Fibroblast of lung (primary cell): ENCODE data around the gene MYL4. TPM values are rescaled to one million over a fixed set of nuclear protein-coding genes. Genes with fewer than 3 reads are reported as not detected.

Experiments
- DNase-seq, 2 donors: peaks; one replicate each; pipeline versions ENCODE4 v3.0.0 to v3.0.0-alpha.2; 2010; ENCODE audit warnings: low read depth in 2 of 2
- H2AFZ ChIP-seq: 2 replicates; pipeline ENCODE4 v1.5.1; 2012; ENCODE audit warnings: low read length, control low read depth, inconsistent platforms
- H3K27ac ChIP-seq: 2 replicates; pipeline ENCODE4 v1.5.1; 2011; ENCODE audit warnings: low read length, control low read depth; ENCODE audit not compliant: insufficient read depth
- H3K27me3 ChIP-seq: 2 replicates; pipeline ENCODE4 v1.5.1; 2011; ENCODE audit warnings: mild to moderate bottlenecking, low read length; ENCODE audit not compliant: control insufficient read depth, insufficient read depth
- H3K36me3 ChIP-seq: 2 replicates; pipeline ENCODE4 v1.5.1; 2011; ENCODE audit warnings: low read length; ENCODE audit not compliant: control insufficient read depth, insufficient read depth
- H3K4me1 ChIP-seq: 2 replicates; pipeline ENCODE4 v1.5.1; 2011; ENCODE audit warnings: low read length; ENCODE audit not compliant: control insufficient read depth, insufficient read depth; ENCODE audit errors: extremely low read depth
- H3K4me2 ChIP-seq: 2 replicates; pipeline ENCODE4 v1.5.1; 2011; ENCODE audit warnings: low read length, control low read depth; ENCODE audit not compliant: insufficient read depth; ENCODE audit errors: extremely low read depth
- H3K4me3 ChIP-seq, 4 experiments: fragments of 200-600 bp in 1 of 4; sonication (generic) in 1 of 4; replicated peaks in 1 of 4; 2 replicates each; pipeline ENCODE4 v1.5.1; 2011 to 2016; ENCODE audit warnings: low read length in 4 of 4, low read depth in 3 of 4, mild to moderate bottlenecking in 3 of 4, control low read depth in 2 of 4, inconsistent platforms in 1 of 4, mixed read lengths in 1 of 4; ENCODE audit not compliant: insufficient read depth in 1 of 4; ENCODE audit errors: control extremely low read depth in 1 of 4
- H3K79me2 ChIP-seq: 2 replicates; pipeline ENCODE4 v1.5.1; 2012; ENCODE audit warnings: mild to moderate bottlenecking, low read length, inconsistent platforms; ENCODE audit not compliant: control insufficient read depth, insufficient read depth
- H3K9ac ChIP-seq: 2 replicates; pipeline ENCODE4 v1.5.1; 2011; ENCODE audit warnings: mild to moderate bottlenecking, low read length, control low read depth; ENCODE audit not compliant: insufficient read depth
- H3K9me3 ChIP-seq: 2 replicates; pipeline ENCODE4 v1.5.1; 2012; ENCODE audit warnings: low read depth, low read length; ENCODE audit not compliant: control insufficient read depth, insufficient read depth
- H4K20me1 ChIP-seq: 2 replicates; pipeline ENCODE4 v1.5.1; 2011; ENCODE audit warnings: low read length; ENCODE audit not compliant: control insufficient read depth, insufficient read depth; ENCODE audit errors: extremely low read depth
- EZH2 ChIP-seq: IDR thresholded peaks from 2 replicates; pipeline ENCODE4 v1.5.1; 2012; ENCODE audit warnings: low read length, control low read depth, mild to moderate bottlenecking; ENCODE audit errors: missing control alignments
- polyA plus RNA-seq, 2 donors: library from polyadenylated mRNA; depleted of rRNA in 1 of 2; stranded (reverse) in 1 of 2; unstranded in 1 of 2; fragments of >200 nt; gene quantifications; 2 replicates each; pipeline ENCODE4 v1.2.1, GENCODE V29; 2011 to 2012; ENCODE audit warnings: missing spikeins in 1 of 2
- total RNA-seq: library from RNA; depleted of rRNA; stranded (reverse); fragments of >200 nt; gene quantifications from 2 replicates; pipeline ENCODE4 v1.2.1, GENCODE V29; 2014
- TF ChIP-seq, protein P1 (sequence below), 2 donors: IDR thresholded peaks in 1 of 2; conservative IDR thresholded peaks in 1 of 2; 1 replicate in 1 of 2; 2 replicates in 1 of 2; pipeline ENCODE4 v1.5.1; 2011 to 2012; ENCODE audit warnings: low read length in 2 of 2, control low read depth in 1 of 2, inconsistent platforms in 1 of 2, low read depth in 1 of 2, mild to moderate bottlenecking in 1 of 2

MYL4 gene
- total and polyA plus RNA-seq, 2 donors (not counting 1 experiment from before 2014, with no cell fraction given) = 1.3 TPM; not detected in 1

DNA sequence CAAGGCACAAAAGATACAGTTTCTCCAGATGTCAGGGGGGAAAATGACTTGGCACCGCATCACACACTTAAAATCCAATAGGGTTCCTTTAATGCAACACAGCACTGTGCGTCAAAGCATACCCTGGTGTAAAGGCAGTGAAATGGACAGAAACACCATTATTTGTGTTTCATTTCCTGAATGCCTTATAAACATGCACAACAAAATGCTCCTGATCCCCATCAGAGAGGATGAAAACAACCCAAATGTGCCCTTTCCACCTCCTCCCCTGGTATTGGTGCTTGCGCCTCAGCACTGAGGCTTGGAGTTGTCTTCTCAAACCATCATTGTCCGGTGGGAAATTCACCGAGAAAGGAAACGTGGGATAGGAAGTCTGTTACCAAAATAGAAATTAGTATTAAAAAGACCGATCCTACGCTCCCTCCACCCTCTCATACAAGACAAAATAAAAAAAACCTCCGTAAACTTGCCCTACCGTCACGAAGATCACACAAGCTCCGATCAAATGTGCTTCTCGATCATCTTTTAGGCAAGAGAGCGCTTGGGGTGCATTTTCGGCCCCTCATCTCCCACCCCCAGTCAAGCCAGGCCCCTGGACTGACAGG, 20.8 kb upstream of the MYL4 start:
- TF ChIP-seq, protein P1, sequence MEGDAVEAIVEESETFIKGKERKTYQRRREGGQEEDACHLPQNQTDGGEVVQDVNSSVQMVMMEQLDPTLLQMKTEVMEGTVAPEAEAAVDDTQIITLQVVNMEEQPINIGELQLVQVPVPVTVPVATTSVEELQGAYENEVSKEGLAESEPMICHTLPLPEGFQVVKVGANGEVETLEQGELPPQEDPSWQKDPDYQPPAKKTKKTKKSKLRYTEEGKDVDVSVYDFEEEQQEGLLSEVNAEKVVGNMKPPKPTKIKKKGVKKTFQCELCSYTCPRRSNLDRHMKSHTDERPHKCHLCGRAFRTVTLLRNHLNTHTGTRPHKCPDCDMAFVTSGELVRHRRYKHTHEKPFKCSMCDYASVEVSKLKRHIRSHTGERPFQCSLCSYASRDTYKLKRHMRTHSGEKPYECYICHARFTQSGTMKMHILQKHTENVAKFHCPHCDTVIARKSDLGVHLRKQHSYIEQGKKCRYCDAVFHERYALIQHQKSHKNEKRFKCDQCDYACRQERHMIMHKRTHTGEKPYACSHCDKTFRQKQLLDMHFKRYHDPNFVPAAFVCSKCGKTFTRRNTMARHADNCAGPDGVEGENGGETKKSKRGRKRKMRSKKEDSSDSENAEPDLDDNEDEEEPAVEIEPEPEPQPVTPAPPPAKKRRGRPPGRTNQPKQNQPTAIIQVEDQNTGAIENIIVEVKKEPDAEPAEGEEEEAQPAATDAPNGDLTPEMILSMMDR (conservative IDR thresholded peaks at IDR 0.05 in 1 of 2, IDR thresholded peaks at IDR 0.05 in 1 of 2; ENCODE audit: low read depth in 1 of 2, low read length in 2 of 2) = no peak
- no peak for TF ChIP-seq EZH2
- no peaks in the 10 kb centered on the region for H3K27me3 ChIP-seq
- H3K4me2 ChIP-seq = peak overlapping the region; percentile 96
- peak; percentile 67 to 68 for DNase-seq
- peak overlapping the region; percentile 94 for H3K9ac ChIP-seq
- peak overlapping the region; percentile 95 for H3K27ac ChIP-seq
- peak overlapping the region; percentile 39 for H2AFZ ChIP-seq
- peaks cover 56% of the 10 kb centered on the region for H3K79me2 ChIP-seq
- H3K36me3 ChIP-seq = no peaks in the 10 kb centered on the region
- H4K20me1 ChIP-seq = peaks cover 4% of the 10 kb centered on the region
- no peaks in the 10 kb centered on the region for H3K9me3 ChIP-seq
- H3K4me1 ChIP-seq = no peaks in the 10 kb centered on the region
- H3K4me3 ChIP-seq = peak overlapping the region; percentile 50 to 99 (median 78)

DNA sequence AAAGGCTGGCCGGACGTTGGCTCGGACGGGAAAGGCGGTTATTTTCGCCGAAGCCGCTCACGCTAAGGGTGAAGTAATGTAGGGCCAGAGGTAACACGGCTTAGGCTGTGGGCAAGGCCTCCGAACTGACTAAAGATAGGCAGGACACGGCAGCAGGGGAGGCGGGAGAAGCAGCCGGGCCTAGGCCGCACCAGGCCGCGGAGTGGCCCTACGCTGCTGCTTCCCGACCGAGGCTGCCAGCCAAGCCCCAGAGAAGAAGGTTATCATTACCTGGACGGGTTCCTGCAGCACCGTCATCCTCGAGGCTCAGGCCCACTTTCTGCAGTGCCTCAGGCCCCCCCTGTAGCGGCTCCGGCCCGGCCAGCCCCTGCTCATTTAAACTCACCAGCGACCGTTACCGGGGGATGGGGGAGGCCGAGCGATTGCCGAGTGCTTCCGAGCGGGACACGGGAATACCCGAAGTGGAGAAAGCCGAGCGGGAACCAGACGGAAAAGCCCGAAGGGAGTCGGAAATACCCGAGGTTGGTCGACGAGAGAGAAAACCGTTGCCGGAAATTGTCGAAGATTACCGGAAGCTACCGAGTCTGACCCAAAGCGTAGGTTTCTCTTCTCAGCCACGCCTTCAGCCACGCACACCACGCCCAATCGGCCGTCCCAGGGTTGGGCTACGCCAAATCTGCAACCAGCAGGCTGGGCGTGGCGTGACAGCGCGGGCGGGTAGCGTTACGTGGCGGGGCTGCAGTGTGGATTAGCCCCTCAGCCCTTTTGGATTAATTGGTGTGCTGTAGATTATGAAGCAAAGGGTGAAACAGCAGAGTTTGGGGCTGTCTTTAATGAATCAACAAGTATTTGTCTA, 20.0 kb upstream of the MYL4 start, which contains the start of gene CDC27:
Gene CDC27, minus strand, starts transcription at position 420 of the 856 bp plus-strand sequence. Its CDS starts 123 bp downstream, at position 297.
- peak within 1 kb of the TSS; percentile 50 to 99 (median 78) for H3K4me3 ChIP-seq
- peak within 1 kb of the TSS; percentile 94 for H3K9ac ChIP-seq
- no peaks in the 10 kb centered on the region for H3K9me3 ChIP-seq
- TF ChIP-seq EZH2 = no peak
- TF ChIP-seq, protein P1 (conservative IDR thresholded peaks at IDR 0.05 in 1 of 2, IDR thresholded peaks at IDR 0.05 in 1 of 2; ENCODE audit: low read depth in 1 of 2, low read length in 2 of 2) = no peak
- no peaks in the 10 kb centered on the region for H3K36me3 ChIP-seq
- H2AFZ ChIP-seq = peak within 1 kb of the TSS; percentile 75
- H3K27me3 ChIP-seq = no peaks in the 10 kb centered on the region
- peaks cover 49% of the 10 kb centered on the region for H3K79me2 ChIP-seq
- peak within 1 kb of the TSS; percentile 96 for H3K4me2 ChIP-seq
- peak; percentile 94 to 98 for DNase-seq
- no peaks in the 10 kb centered on the region for H3K4me1 ChIP-seq
- H3K27ac ChIP-seq = peak within 1 kb of the TSS; percentile 95
- peaks cover 2% of the 10 kb centered on the region for H4K20me1 ChIP-seq

DNA sequence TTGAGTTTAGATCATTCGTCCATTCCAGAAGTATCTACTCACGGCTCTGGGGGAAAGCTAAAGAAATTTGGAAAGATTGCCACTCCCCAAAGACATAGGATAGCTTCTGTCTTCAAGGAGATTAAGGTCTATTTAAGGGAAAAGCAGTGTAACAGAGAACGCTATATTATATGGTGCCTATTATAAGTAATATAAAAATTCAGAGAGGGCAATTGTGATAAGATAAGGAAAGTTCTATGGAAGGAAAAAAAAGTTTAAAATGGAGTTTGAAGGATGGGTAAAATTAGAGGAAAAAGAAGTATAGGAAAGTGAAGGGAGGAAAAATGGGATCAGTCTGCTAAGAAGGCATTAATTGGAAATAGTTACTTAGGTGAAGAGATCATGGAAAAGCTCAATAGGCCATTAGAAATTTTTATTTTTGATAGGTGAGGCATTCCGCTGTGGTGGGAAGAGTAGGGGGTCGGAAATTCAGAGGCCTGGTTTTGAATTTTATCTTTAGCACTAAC, 19.4 kb upstream of the MYL4 start:
- peak overlapping the region; percentile 79 for H3K4me2 ChIP-seq
- peak overlapping the region; percentile 95 for H3K27ac ChIP-seq
- H3K27me3 ChIP-seq = no peaks in the 10 kb centered on the region
- DNase-seq = no peak
- H2AFZ ChIP-seq = peak overlapping the region; percentile 75
- peaks cover 42% of the 10 kb centered on the region for H3K79me2 ChIP-seq
- no peaks in the 10 kb centered on the region for H3K4me1 ChIP-seq
- H3K36me3 ChIP-seq = no peaks in the 10 kb centered on the region
- no peaks in the 10 kb centered on the region for H3K9me3 ChIP-seq
- H4K20me1 ChIP-seq = peaks cover 2% of the 10 kb centered on the region
- peak overlapping the region; percentile 28 for H3K9ac ChIP-seq
- TF ChIP-seq EZH2 = no peak
- TF ChIP-seq, protein P1 (conservative IDR thresholded peaks at IDR 0.05 in 1 of 2, IDR thresholded peaks at IDR 0.05 in 1 of 2; ENCODE audit: low read depth in 1 of 2, low read length in 2 of 2) = no peak
- peak overlapping the region; percentile 29 to 78 (median 56) for H3K4me3 ChIP-seq
